Neural progenitor cell (in vitro differentiated cells): ENCODE results near the gene DUS1L.

ENCODE experiments used
- EZH2 ChIP-seq: fragments of 200-600 bp; sonication (generic); IDR thresholded peaks from 2 replicates; pipeline ENCODE4 v1.6.1; 2017; ENCODE audit warnings: antibody characterized with exemption, mild to moderate bottlenecking, moderate library complexity
- TF ChIP-seq, protein P1 (sequence below): fragments of 200-600 bp; sonication (generic); IDR thresholded peaks from 2 replicates; pipeline ENCODE4 v1.5.1; 2017; ENCODE audit warnings: antibody characterized with exemption, mild to moderate bottlenecking

DNA sequence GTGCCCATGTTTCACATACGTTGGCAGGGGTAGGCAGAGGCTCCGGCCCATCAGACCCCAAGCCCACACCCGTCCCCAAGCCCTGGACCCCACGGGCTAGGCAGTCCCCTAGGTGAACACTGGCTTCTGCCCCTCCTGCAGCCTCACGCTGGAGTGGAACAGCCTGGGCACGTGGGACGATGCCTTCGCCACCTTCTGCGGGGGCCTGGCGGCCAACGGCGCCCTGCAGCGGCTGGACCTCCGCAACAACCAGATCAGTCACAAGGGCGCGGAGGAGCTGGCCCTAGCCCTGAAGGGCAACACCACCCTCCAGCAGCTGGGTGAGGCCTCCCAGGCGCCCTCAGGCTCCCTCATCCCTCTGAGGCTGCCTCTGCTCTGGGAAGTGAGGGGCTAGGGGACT is 40.7 kb downstream of the DUS1L start:
- TF ChIP-seq, protein P1, sequence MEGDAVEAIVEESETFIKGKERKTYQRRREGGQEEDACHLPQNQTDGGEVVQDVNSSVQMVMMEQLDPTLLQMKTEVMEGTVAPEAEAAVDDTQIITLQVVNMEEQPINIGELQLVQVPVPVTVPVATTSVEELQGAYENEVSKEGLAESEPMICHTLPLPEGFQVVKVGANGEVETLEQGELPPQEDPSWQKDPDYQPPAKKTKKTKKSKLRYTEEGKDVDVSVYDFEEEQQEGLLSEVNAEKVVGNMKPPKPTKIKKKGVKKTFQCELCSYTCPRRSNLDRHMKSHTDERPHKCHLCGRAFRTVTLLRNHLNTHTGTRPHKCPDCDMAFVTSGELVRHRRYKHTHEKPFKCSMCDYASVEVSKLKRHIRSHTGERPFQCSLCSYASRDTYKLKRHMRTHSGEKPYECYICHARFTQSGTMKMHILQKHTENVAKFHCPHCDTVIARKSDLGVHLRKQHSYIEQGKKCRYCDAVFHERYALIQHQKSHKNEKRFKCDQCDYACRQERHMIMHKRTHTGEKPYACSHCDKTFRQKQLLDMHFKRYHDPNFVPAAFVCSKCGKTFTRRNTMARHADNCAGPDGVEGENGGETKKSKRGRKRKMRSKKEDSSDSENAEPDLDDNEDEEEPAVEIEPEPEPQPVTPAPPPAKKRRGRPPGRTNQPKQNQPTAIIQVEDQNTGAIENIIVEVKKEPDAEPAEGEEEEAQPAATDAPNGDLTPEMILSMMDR: no peak
- no peak for TF ChIP-seq EZH2
